CD14-positive monocyte (primary cell): ENCODE measurements around the gene IFNA4. TPM values are rescaled to one million over a fixed set of nuclear protein-coding genes. Genes with fewer than 3 reads are reported as not detected.

Source experiments
- DNase-seq, 3 donors: peaks; one replicate each; pipeline ENCODE4 v3.0.0-alpha.2; 2011 to 2022
- H2AFZ ChIP-seq: 2 replicates; pipeline ENCODE4 v1.6.0; 2012; ENCODE audit warnings: mild to moderate bottlenecking, low read depth, low read length, inconsistent platforms; ENCODE audit not compliant: insufficient read depth, poor library complexity, severe bottlenecking
- H3K27ac ChIP-seq, 2 donors: 1 replicate in 1 of 2; 2 replicates in 1 of 2; pipeline ENCODE4 v1.5.1; 2012 to 2013; ENCODE audit warnings: low read length in 2 of 2, control low read depth in 1 of 2, inconsistent platforms in 1 of 2, low read depth in 1 of 2, mild to moderate bottlenecking in 1 of 2
- H3K27me3 ChIP-seq, 2 donors: one replicate each; pipeline versions ENCODE4 v1.6.0 to v1.6.1; 2011 to 2013; ENCODE audit warnings: low read length in 2 of 2; ENCODE audit not compliant: control insufficient read depth in 2 of 2, insufficient read depth in 2 of 2
- H3K36me3 ChIP-seq, 2 donors: replicated peaks in 1 of 2; 1 replicate in 1 of 2; 2 replicates in 1 of 2; pipeline versions ENCODE4 v1.5.1 to v1.6.1; 2012 to 2013; ENCODE audit warnings: low read length in 2 of 2, control low read depth in 1 of 2, inconsistent platforms in 1 of 2, mild to moderate bottlenecking in 1 of 2; ENCODE audit not compliant: insufficient read depth in 2 of 2, control insufficient read depth in 1 of 2
- H3K4me1 ChIP-seq, 2 donors: 1 replicate in 1 of 2; 2 replicates in 1 of 2; pipeline versions ENCODE4 v1.5.1 to v1.6.1; 2012 to 2013; ENCODE audit warnings: low read length in 2 of 2, control low read depth in 1 of 2, inconsistent platforms in 1 of 2, mild to moderate bottlenecking in 1 of 2, moderate library complexity in 1 of 2; ENCODE audit not compliant: insufficient read depth in 2 of 2, control insufficient read depth in 1 of 2
- H3K4me2 ChIP-seq: replicated peaks from 2 replicates; pipeline ENCODE3; 2012; ENCODE audit warnings: low read length, moderate library complexity, mild to moderate bottlenecking; ENCODE audit not compliant: poor library complexity, severe bottlenecking; ENCODE audit errors: extremely low read depth
- H3K4me3 ChIP-seq, 3 experiments: fragments of 200-600 bp in 1 of 3; sonication (generic) in 1 of 3; replicated peaks in 1 of 3; 1 replicate in 2 of 3; 2 replicates in 1 of 3; pipeline ENCODE4 v1.5.1; 2011 to 2013; ENCODE audit warnings: low read length in 3 of 3, mild to moderate bottlenecking in 3 of 3, control low read depth in 2 of 3, low read depth in 2 of 3, inconsistent platforms in 1 of 3, moderate library complexity in 1 of 3
- H3K79me2 ChIP-seq: 2 replicates; pipeline ENCODE4 v1.6.0; 2012; ENCODE audit warnings: mild to moderate bottlenecking, control low read depth, inconsistent platforms, low read length, moderate library complexity; ENCODE audit not compliant: insufficient read depth
- H3K9ac ChIP-seq: 2 replicates; pipeline ENCODE4 v1.6.0; 2017; ENCODE audit warnings: low read length, mild to moderate bottlenecking; ENCODE audit not compliant: insufficient read depth, poor library complexity, severe bottlenecking
- H3K9me3 ChIP-seq, 2 donors: replicated peaks in 1 of 2; 1 replicate in 1 of 2; 2 replicates in 1 of 2; pipeline versions ENCODE4 v1.5.1 to v1.6.1; 2012 to 2013; ENCODE audit warnings: low read length in 2 of 2, control low read depth in 1 of 2; ENCODE audit not compliant: control insufficient read depth in 1 of 2, insufficient read depth in 1 of 2
- H4K20me1 ChIP-seq: 2 replicates; pipeline ENCODE4 v1.6.0; 2012; ENCODE audit warnings: mild to moderate bottlenecking, low read length, control low read depth, moderate library complexity; ENCODE audit not compliant: insufficient read depth
- H3K27ac Mint-ChIP-seq, 7 donors: one replicate each; pipeline ENCODE4 v1.8.0; 2020; ENCODE audit warnings: mild to moderate bottlenecking in 7 of 7, mixed read lengths in 7 of 7, moderate library complexity in 6 of 7, inconsistent platforms in 2 of 7
- H3K27me3 Mint-ChIP-seq, 3 donors: one replicate each; pipeline ENCODE4 v1.8.0; 2021 to 2022; ENCODE audit warnings: low read depth in 3 of 3, mild to moderate bottlenecking in 3 of 3, mixed read lengths in 3 of 3, moderate library complexity in 3 of 3, inconsistent platforms in 1 of 3
- H3K36me3 Mint-ChIP-seq, 2 donors: one replicate each; pipeline ENCODE4 v1.8.0; 2020; ENCODE audit warnings: mixed read lengths in 2 of 2, inconsistent platforms in 1 of 2, mild to moderate bottlenecking in 1 of 2
- H3K4me1 Mint-ChIP-seq: one replicate; pipeline ENCODE4 v1.8.0; 2020; ENCODE audit warnings: mild to moderate bottlenecking, mixed read lengths
- H3K4me3 Mint-ChIP-seq, 2 donors: one replicate each; pipeline ENCODE4 v1.8.0; 2020; ENCODE audit warnings: mild to moderate bottlenecking in 2 of 2, mixed read lengths in 2 of 2, moderate library complexity in 1 of 2
- H3K9me3 Mint-ChIP-seq, 7 donors: one replicate each; pipeline ENCODE4 v1.8.0; 2020 to 2022; ENCODE audit warnings: mixed read lengths in 7 of 7, mild to moderate bottlenecking in 6 of 7, moderate library complexity in 6 of 7, inconsistent platforms in 2 of 7
- WGBS: methylation state at CpG from one replicate; pipeline ENCODE4 v1.1.5; 2013; ENCODE audit warnings: missing lambda C conversion rate; ENCODE audit not compliant: insufficient coverage; 5-methylcytosine and 5-hydroxymethylcytosine counted together
- intact Hi-C, 2 donors: fragments of 100-400 bp; cut with micrococcal nuclease; formaldehyde crosslinking; loops; one replicate each; pipeline versions ENCODE4 v1.15.0 to v1.15.1; 2023
- polyA plus RNA-seq, 3 donors: library from polyadenylated mRNA; depleted of rRNA in 1 of 3; unstranded in 2 of 3; stranded (reverse) in 1 of 3; fragments of 300-500 nt in 2 of 3; fragments of >200 nt in 1 of 3; fragmentation: Illumina TruSeq in 2 of 3; gene quantifications; 1 replicate in 2 of 3; 2 replicates in 1 of 3; pipeline ENCODE4 v1.2.3, GENCODE V29; 2012 to 2021
- TF ChIP-seq, protein P1 (sequence below): fragments of 200-600 bp; IDR thresholded peaks from one replicate; pipeline ENCODE4 v1.8.0; 2022; ENCODE audit warnings: antibody characterized with exemption, mild to moderate bottlenecking

The IFNA4 gene
- polyA plus RNA-seq, 3 donors: not detected

DNA sequence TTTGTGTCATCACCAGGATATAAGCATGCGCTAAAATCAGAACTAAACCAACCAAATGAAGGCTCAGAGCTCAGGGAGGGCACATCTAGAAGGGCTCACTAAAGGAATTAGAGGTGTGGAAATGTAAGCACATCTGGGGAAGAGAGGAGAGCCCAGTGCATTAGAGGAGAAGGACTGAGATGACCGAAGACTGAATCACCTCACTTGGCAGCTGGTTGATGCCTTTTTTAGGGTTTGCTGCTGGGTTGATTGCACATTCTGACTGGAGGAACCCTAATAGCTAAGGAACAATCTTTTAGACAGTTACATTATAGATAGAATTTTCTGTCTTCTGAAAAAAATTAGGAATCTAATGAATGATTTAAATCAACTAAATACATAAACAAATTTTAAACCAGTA lies 12.7 kb downstream of the IFNA4 start:
- Mint-ChIP-seq H3K4me3 (no peak overlapping the region), H3K27me3 (peaks cover 0 to 1% (median 0%) of the 10 kb centered on the region in 3 donors), H3K9me3 (no peaks in the 10 kb centered on the region), H3K36me3 (no peaks in the 10 kb centered on the region), H3K4me1 (peaks cover under 1% of the 10 kb centered on the region), H3K27ac (no peak overlapping the region)
- H4K20me1 ChIP-seq: no peaks in the 10 kb centered on the region
- intact Hi-C loops: no loop called here
- no peaks in the 10 kb centered on the region for H3K4me1 ChIP-seq
- H3K4me3 ChIP-seq: no peak overlapping the region
- no peak for DNase-seq
- H3K36me3 ChIP-seq: no peaks in the 10 kb centered on the region
- H3K9ac ChIP-seq: no peak overlapping the region
- no peak overlapping the region for H2AFZ ChIP-seq
- H3K4me2 ChIP-seq: no peak overlapping the region
- H3K27me3 ChIP-seq: no peaks in the 10 kb centered on the region
- 100% methylated on average over 1 of the region's 2 CpGs for WGBS
- TF ChIP-seq, protein P1, sequence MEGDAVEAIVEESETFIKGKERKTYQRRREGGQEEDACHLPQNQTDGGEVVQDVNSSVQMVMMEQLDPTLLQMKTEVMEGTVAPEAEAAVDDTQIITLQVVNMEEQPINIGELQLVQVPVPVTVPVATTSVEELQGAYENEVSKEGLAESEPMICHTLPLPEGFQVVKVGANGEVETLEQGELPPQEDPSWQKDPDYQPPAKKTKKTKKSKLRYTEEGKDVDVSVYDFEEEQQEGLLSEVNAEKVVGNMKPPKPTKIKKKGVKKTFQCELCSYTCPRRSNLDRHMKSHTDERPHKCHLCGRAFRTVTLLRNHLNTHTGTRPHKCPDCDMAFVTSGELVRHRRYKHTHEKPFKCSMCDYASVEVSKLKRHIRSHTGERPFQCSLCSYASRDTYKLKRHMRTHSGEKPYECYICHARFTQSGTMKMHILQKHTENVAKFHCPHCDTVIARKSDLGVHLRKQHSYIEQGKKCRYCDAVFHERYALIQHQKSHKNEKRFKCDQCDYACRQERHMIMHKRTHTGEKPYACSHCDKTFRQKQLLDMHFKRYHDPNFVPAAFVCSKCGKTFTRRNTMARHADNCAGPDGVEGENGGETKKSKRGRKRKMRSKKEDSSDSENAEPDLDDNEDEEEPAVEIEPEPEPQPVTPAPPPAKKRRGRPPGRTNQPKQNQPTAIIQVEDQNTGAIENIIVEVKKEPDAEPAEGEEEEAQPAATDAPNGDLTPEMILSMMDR: no peak
- H3K79me2 ChIP-seq: no peaks in the 10 kb centered on the region
- H3K27ac ChIP-seq: no peak overlapping the region
- H3K9me3 ChIP-seq: no peaks in the 10 kb centered on the region

DNA sequence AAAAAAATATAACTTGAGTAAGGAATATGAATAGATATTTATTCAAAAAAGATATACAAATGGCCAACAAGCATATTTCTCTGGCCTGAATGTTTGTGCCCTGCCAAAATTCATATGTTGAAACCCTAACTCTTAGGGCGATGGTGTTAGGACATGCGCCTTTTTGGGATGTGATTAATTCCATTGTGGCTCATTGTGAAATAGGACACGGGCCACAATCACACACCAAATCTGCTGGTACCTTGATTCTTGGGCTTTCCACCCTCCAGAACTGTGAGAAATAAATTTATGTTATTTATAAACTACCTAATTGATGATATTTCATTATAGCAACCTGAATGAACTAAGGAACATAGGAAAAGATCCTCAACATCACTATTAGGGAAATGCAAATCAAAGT lies 15.2 kb downstream of the IFNA4 start:
- Histone ChIP-seq H3K9me3 (no peaks in the 10 kb centered on the region), H3K4me2 (no peak overlapping the region), H3K36me3 (no peaks in the 10 kb centered on the region), H4K20me1 (no peaks in the 10 kb centered on the region), H3K27ac (no peak overlapping the region), H3K79me2 (no peaks in the 10 kb centered on the region), H3K9ac (no peak overlapping the region), H2AFZ (no peak overlapping the region), H3K4me3 (no peak overlapping the region), H3K27me3 (no peaks in the 10 kb centered on the region), H3K4me1 (peaks cover 0 to 9% of the 10 kb centered on the region in 2 donors)
- WGBS: no CpG with 5 or more reads among the region's 3 CpGs
- no peak overlapping the region for H3K4me3 Mint-ChIP-seq
- no peaks in the 10 kb centered on the region for H3K9me3 Mint-ChIP-seq
- peaks cover 10% of the 10 kb centered on the region for H3K4me1 Mint-ChIP-seq
- intact Hi-C loops: no loop called here
- TF ChIP-seq, protein P1: no peak
- no peaks in the 10 kb centered on the region for H3K36me3 Mint-ChIP-seq
- H3K27me3 Mint-ChIP-seq: peaks cover 0 to under 1% (median 0%) of the 10 kb centered on the region in 3 donors
- DNase-seq: no peak
- H3K27ac Mint-ChIP-seq: no peak overlapping the region
